Measurements from ENCODE around the gene GFOD1.

GRCh38 chr6:13429406-13429753 is 58.0 kb downstream of the GFOD1 start:
- TF ChIP-seq CTCF (IDR thresholded peaks at IDR 0.05) (no peak), POLR2AphosphoS5 (IDR thresholded peaks at IDR 0.05; ENCODE audit: low read depth, low read length) (no peak)

Measured in Panc1 (cell line).